GM12865 (cell line): ENCODE measurements around the gene RNLS.

Experiments used
- DNase-seq: peaks from one replicate; pipeline ENCODE4 v3.0.0; 2010; ENCODE audit warnings: low read depth
- H3K4me3 ChIP-seq: 2 replicates; pipeline ENCODE4 v1.5.1; 2011; ENCODE audit warnings: mild to moderate bottlenecking, low read depth, low read length, control low read depth
- CTCF ChIP-seq: IDR thresholded peaks from 2 replicates; pipeline ENCODE4 v1.5.1; 2011; ENCODE audit warnings: low read length, control low read depth, low read depth, inconsistent platforms; ENCODE audit not compliant: insufficient read depth; ENCODE audit errors: missing control alignments

Gene RNLS

GRCh38 chr10:88544140-88544870, 38.8 kb downstream of the RNLS start:
- H3K4me3 ChIP-seq: no peak overlapping the region
- TF ChIP-seq CTCF: no peak
- DNase-seq: peak; percentile 21

GRCh38 chr10:88542522-88542921, 40.6 kb downstream of the RNLS start:
- no peak for TF ChIP-seq CTCF
- DNase-seq: no peak
- H3K4me3 ChIP-seq: no peak overlapping the region

- TF ChIP-seq CTCF: no peak
- no peak overlapping the region for H3K4me3 ChIP-seq
- DNase-seq: no peak
Observed at GRCh38 chr10:88541116-88541626, 41.9 kb downstream of the RNLS start.

- TF ChIP-seq CTCF: no peak
- DNase-seq: no peak
- no peak overlapping the region for H3K4me3 ChIP-seq
Observed at GRCh38 chr10:88540351-88540750, 42.8 kb downstream of the RNLS start.

GRCh38 chr10:88538048-88538447, 45.1 kb downstream of the RNLS start:
- TF ChIP-seq CTCF: no peak
- DNase-seq: no peak
- H3K4me3 ChIP-seq: no peak overlapping the region

GRCh38 chr10:88537322-88537721, 45.8 kb downstream of the RNLS start:
- no peak for TF ChIP-seq CTCF
- H3K4me3 ChIP-seq: no peak overlapping the region
- no peak for DNase-seq

GRCh38 chr10:88536437-88536836, 46.7 kb downstream of the RNLS start:
- DNase-seq: no peak
- H3K4me3 ChIP-seq: no peak overlapping the region
- no peak for TF ChIP-seq CTCF
